DND-41 (cell line): ENCODE data around the gene PPARGC1A.

Experiments used
- ATAC-seq: fragments of 200-7000 bp; cut with Tn5 transposase; 3 replicates; pipeline ENCODE4 v1.9.1; 2021; ENCODE audit warnings: low read depth; ENCODE audit not compliant: insufficient read depth
- DNase-seq: peaks from one replicate; pipeline ENCODE4 v3.0.0-alpha.2; 2020
- H2AFZ ChIP-seq: 2 replicates; pipeline ENCODE4 v1.6.0; 2012; ENCODE audit warnings: low read depth, low read length
- H3K27ac ChIP-seq: 2 replicates; pipeline ENCODE4 v1.5.1; 2012; ENCODE audit warnings: low read length, inconsistent platforms
- H3K27me3 ChIP-seq: fragments of 200-600 bp; sonication (generic); 2 replicates; pipeline ENCODE4 v1.6.0; 2012; ENCODE audit warnings: low read length, mild to moderate bottlenecking, inconsistent platforms; ENCODE audit not compliant: insufficient read depth, poor library complexity
- H3K36me3 ChIP-seq: 2 replicates; pipeline ENCODE4 v1.5.1; 2012; ENCODE audit warnings: low read length, inconsistent platforms; ENCODE audit not compliant: insufficient read depth
- H3K4me1 ChIP-seq: 2 replicates; pipeline ENCODE4 v1.5.1; 2012; ENCODE audit warnings: mild to moderate bottlenecking, low read length; ENCODE audit not compliant: insufficient read depth
- H3K4me2 ChIP-seq: 2 replicates; pipeline ENCODE4 v1.6.0; 2012; ENCODE audit warnings: mild to moderate bottlenecking, moderate library complexity, low read length, inconsistent platforms; ENCODE audit not compliant: insufficient read depth
- H3K4me3 ChIP-seq, 2 experiments: fragments of 200-600 bp in 1 of 2; shearing (Covaris generic) in 1 of 2; 2 replicates each; pipeline ENCODE4 v1.5.1; 2012 to 2016; ENCODE audit warnings: inconsistent platforms in 2 of 2, low read length in 2 of 2, mild to moderate bottlenecking in 2 of 2, low read depth in 1 of 2, moderate library complexity in 1 of 2
- H3K79me2 ChIP-seq: 2 replicates; pipeline ENCODE4 v1.6.0; 2012; ENCODE audit warnings: low read length, inconsistent platforms; ENCODE audit not compliant: insufficient read depth
- H3K9ac ChIP-seq: 2 replicates; pipeline ENCODE4 v1.6.0; 2012; ENCODE audit warnings: low read depth, mild to moderate bottlenecking, inconsistent platforms, low read length, moderate library complexity
- H3K9me3 ChIP-seq: 2 replicates; pipeline ENCODE4 v1.5.1; 2012; ENCODE audit warnings: low read length, moderate library complexity, mild to moderate bottlenecking, inconsistent platforms; ENCODE audit not compliant: insufficient read depth, severe bottlenecking
- H4K20me1 ChIP-seq: 2 replicates; pipeline ENCODE4 v1.6.0; 2012; ENCODE audit warnings: low read length; ENCODE audit not compliant: insufficient read depth
- EZH2 ChIP-seq: IDR thresholded peaks from 3 replicates; pipeline ENCODE4 v1.6.1; 2012; ENCODE audit warnings: borderline replicate concordance, low read depth, mild to moderate bottlenecking, moderate library complexity, low read length, inconsistent platforms; ENCODE audit not compliant: severe bottlenecking
- TF ChIP-seq, protein P1 (sequence below): IDR thresholded peaks from 2 replicates; pipeline ENCODE4 v1.5.1; 2012; ENCODE audit warnings: borderline replicate concordance, low read length, moderate library complexity, mild to moderate bottlenecking; ENCODE audit not compliant: poor library complexity, severe bottlenecking; ENCODE audit errors: extremely low read depth

The PPARGC1A gene

GRCh38 chr4:23934915-23935314 lies 45.1 kb upstream of the PPARGC1A start:
- Histone ChIP-seq H3K9me3 (peaks cover 2% of the 10 kb centered on the region), H3K27ac (no peak overlapping the region), H3K4me3 (no peak overlapping the region), H3K4me1 (no peaks in the 10 kb centered on the region), H3K4me2 (no peak overlapping the region), H4K20me1 (no peaks in the 10 kb centered on the region), H3K9ac (no peak overlapping the region), H3K36me3 (no peaks in the 10 kb centered on the region), H3K79me2 (no peaks in the 10 kb centered on the region), H3K27me3 (no peaks in the 10 kb centered on the region), H2AFZ (no peak overlapping the region)
- ATAC-seq = no peak
- TF ChIP-seq, protein P1, sequence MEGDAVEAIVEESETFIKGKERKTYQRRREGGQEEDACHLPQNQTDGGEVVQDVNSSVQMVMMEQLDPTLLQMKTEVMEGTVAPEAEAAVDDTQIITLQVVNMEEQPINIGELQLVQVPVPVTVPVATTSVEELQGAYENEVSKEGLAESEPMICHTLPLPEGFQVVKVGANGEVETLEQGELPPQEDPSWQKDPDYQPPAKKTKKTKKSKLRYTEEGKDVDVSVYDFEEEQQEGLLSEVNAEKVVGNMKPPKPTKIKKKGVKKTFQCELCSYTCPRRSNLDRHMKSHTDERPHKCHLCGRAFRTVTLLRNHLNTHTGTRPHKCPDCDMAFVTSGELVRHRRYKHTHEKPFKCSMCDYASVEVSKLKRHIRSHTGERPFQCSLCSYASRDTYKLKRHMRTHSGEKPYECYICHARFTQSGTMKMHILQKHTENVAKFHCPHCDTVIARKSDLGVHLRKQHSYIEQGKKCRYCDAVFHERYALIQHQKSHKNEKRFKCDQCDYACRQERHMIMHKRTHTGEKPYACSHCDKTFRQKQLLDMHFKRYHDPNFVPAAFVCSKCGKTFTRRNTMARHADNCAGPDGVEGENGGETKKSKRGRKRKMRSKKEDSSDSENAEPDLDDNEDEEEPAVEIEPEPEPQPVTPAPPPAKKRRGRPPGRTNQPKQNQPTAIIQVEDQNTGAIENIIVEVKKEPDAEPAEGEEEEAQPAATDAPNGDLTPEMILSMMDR = no peak
- no peak for TF ChIP-seq EZH2
- no peak for DNase-seq

- no peaks in the 10 kb centered on the region for H3K79me2 ChIP-seq
- TF ChIP-seq EZH2 = no peak
- TF ChIP-seq, protein P1 = no peak
- DNase-seq (no peak), ATAC-seq (no peak)
- no peaks in the 10 kb centered on the region for H3K27me3 ChIP-seq
- H3K9me3 ChIP-seq = peaks cover 2% of the 10 kb centered on the region
- no peaks in the 10 kb centered on the region for H3K4me1 ChIP-seq
- H3K9ac ChIP-seq = no peak overlapping the region
- H3K36me3 ChIP-seq = no peaks in the 10 kb centered on the region
- no peak overlapping the region for H3K4me3 ChIP-seq
- H2AFZ ChIP-seq = no peak overlapping the region
- no peak overlapping the region for H3K27ac ChIP-seq
- H4K20me1 ChIP-seq = no peaks in the 10 kb centered on the region
- no peak overlapping the region for H3K4me2 ChIP-seq
Measured at GRCh38 chr4:23934223-23934622, 44.4 kb upstream of the PPARGC1A start.

DNA sequence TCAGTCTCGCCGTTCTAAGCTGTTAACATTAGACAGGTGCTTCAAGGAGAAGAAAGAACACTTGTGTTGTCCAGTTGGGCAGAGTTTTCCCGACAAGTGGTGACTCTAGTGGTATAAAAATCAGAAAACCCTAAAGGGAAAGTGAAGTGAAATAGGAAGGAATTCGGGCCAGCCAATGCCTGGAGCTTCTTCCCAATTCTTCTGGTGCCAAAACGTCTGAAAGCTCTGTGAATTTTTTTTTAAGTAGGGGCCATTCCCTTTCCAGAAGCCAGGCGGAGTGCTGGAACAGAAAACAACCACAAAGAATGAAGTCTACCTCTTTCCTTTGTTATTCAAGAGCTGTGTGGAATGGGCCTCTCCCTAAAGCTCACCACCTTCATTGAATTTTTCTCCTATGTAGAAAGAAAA lies 43.1 kb upstream of the PPARGC1A start:
- H3K27me3 ChIP-seq = no peaks in the 10 kb centered on the region

More for the DNA sequence above, 43.1 kb upstream of the PPARGC1A start:
- Histone ChIP-seq H3K4me2 (no peak overlapping the region), H3K4me3 (no peak overlapping the region), H3K79me2 (no peaks in the 10 kb centered on the region), H3K4me1 (no peaks in the 10 kb centered on the region), H3K9me3 (peaks cover 2% of the 10 kb centered on the region), H2AFZ (no peak overlapping the region), H3K27ac (no peak overlapping the region), H4K20me1 (no peaks in the 10 kb centered on the region), H3K36me3 (no peaks in the 10 kb centered on the region), H3K9ac (no peak overlapping the region)
- ATAC-seq (no peak), DNase-seq (no peak)
- TF ChIP-seq, protein P1 = no peak
- no peak for TF ChIP-seq EZH2
